Cortex of kidney (tissue), 1 donor: ENCODE results near the gene SLC27A1.
A peak's percentile ranks its signal among the peaks of the same experiment; 100 is the strongest.

Experiments used
- DNase-seq: peaks from one replicate; lab custom pipeline; 2025; lab: John Stamatoyannopoulos, UW

Gene SLC27A1

GRCh38 chr19:17470068-17470841 is at the start of gene SLC27A1:
TSS of gene SLC27A1 (plus strand) at chr19:17470524. CDS start at chr19:17470541, 17 bp downstream.
- peak; percentile 80 for DNase-seq

- DNase-seq: no peak
Measured at GRCh38 chr19:17421942-17422341, 48.4 kb upstream of the SLC27A1 start.

GRCh38 chr19:17423429-17424208 is 46.7 kb upstream of the SLC27A1 start:
- DNase-seq: no peak

GRCh38 chr19:17424743-17425365 is 45.5 kb upstream of the SLC27A1 start:
- no peak for DNase-seq

DNA sequence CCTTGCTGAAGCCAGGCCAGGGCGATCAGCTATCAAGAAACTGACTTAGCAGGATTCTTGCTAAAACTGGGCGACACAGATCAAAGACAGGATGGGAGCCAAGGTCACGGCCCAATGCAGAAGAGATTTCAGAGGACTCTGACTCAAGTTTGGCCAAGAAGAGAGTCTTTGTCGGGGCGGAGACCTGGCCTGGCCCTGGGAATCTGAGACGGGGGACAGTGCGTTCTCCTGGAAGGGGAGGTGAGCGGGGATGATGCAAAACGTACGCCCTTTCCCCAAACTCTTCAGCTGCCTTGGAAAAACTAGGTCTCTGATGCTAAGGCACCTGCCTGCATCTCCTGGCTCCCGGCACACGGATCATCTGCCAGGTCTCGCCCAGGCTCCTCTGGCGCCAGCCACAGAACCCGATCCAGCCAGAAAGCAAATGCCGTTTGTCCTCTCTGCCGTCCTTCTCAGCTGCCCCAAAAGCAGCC is 40.6 kb upstream of the SLC27A1 start:
- DNase-seq: no peak

GRCh38 chr19:17431417-17431816 is 38.9 kb upstream of the SLC27A1 start:
- DNase-seq: no peak

DNA sequence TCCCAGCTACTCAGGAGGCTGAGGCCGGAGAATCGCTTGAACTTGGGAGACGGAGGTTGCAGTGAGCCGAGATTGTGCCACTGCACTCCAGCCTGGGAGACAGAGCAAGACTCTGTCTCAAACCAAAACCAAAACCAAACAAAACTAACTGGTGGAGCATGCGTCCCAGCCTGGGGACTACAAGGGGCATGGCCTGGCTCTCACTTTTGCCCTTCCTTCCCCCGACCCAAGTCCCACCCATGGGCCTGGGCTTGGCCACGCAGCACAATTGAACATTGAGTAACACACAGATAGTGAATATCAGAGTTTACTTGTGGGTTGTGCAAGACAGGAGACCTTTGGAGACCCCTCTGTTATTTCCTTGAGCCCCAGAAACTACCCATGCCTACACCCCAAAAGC is 35.1 kb upstream of the SLC27A1 start:
- no peak for DNase-seq

- no peak for DNase-seq
Measured at GRCh38 chr19:17436094-17436873, 34.0 kb upstream of the SLC27A1 start.

DNA sequence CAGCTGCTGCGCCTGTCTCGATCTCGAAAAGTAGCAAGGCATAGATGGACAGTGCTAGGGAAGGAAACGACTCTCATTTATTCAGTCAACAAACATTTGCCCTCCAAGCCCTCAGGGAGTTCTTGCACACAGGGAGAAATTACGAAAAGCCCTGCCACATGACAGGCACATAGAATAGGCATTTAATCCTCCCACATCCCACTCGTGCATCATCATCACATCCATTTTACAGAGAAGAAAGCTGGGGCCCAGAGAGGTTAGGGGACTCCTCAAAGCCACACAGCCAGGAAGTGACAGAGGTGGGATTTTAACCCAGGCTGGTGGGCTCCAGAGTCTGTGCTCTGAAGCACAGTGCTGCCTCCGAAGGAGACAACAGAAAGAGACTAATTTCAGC is 33.5 kb upstream of the SLC27A1 start:
- no peak for DNase-seq

DNA sequence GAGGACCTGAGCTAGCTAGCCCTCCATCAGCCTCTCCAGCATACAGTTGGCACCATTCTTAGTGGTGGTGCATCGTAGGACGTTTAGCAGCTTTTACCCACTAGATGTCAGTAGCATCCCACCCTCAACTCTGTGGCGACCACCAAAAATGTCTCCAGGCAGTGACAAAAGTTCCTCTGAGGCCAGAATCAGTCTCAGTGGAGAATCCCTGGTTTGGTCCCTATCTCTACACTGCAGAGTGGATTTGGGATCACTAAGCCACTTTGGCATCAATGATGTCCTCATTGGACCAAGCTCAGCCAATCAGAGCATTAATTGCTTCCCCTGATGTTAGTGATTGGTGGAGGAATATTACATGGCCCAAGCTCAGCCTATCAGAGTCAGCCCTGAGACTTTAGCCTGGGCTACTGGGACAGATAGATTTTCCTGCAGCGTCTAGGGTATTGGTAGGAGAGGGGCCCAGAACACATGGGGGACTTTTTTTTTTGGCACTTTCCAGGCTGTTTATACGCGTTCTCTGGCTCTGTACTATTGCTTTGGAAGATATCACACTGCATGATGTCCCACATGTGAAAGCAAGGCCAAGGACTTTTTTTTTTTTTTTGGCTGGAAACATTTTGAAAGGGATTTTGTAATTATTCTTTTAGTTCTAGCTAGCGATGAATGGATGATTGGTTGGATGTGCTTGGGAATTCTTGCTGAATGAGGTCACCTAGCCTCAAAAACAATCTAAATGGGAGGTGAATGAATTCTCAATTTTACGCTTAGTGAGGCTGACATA is 28.9 kb upstream of the SLC27A1 start:
- no peak for DNase-seq

- DNase-seq: no peak
Measured at GRCh38 chr19:17445526-17446165, 24.7 kb upstream of the SLC27A1 start.

GRCh38 chr19:17447704-17448130 is 22.6 kb upstream of the SLC27A1 start:
- no peak for DNase-seq

DNA sequence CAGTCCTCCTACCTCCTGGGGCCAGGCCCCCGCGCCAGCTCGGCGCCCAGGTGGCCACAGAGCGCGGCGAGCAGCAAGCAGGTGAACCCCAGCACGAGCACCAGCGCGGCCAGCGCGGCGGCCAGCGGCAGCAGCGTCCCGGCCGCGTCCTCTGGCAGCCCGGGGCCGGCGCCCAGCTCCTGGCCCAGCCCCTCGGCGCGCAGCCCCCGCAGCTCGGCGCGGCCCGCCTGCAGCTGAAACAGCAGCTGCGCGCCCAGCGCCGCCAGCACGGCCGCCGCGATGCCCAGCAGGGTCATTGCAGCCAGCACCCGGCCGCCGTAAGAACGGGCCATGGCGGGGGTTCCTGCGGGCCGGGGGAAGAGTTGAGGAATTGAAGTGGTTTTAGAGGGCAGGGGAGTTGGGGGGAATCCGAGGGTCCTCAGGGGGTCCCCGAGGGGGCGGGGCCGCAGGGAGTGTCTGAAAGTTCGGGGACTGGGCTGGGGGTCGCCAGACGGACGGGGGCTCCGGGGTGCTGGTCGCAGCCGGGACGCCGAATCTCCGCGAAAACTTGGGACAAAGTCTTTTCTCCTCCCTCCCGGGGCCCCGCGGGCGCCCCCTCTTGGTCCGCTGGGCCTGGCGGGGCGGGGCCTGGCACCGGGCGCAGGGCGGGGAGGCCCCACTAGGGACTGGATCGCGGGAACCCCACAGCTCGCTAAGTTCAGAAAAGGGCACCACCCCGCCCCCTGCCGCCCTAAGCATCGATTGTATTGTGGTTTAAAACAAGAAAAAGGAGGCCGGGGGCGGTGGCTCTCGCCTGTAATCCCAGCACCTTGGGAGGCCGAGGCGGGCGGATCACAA is 22.0 kb upstream of the SLC27A1 start, which contains the start of gene TMEM221:
Gene TMEM221, minus strand, starts transcription at position 538 of the 837 bp plus-strand sequence. Its CDS starts 206 bp downstream, at position 332.
- no peak for DNase-seq

DNA sequence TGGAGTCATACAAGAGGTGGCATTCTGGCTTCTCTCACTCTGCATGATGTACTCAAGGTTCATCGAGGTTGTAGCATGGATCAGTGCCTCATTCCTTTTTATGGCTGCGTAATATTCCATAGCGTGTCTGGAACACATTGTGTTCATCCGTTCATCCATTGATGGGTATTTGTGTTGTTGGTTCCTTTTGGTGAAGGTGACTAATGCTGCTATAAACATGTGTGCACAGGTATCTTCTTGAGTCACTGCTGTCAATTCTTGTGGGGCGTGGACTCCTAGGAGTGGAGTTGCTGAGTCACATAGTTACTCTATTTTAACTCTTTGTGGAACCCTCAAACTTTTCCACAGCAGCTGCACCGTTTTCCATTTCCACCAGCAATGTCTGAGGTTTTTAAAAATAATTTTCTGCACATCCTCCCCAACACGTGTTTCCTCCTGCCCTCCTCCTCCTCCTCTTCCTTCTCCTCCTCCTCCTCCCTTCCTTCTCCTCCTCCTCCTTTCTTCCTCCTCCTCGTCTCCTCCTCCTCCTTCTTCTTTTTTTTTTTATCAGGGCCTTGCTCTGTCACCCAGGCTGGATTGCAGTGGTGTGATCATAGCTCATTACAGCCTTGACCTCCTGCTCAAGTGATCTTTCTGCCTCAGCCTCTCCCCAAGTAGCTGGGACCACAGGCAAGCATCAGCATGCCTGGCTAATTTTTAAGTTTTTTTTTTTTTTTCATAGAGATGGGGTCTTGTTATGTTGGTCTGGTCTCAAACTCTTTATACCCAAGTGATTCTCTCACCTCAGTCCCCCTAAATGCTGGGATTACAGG is 19.9 kb upstream of the SLC27A1 start:
- no peak for DNase-seq

DNA sequence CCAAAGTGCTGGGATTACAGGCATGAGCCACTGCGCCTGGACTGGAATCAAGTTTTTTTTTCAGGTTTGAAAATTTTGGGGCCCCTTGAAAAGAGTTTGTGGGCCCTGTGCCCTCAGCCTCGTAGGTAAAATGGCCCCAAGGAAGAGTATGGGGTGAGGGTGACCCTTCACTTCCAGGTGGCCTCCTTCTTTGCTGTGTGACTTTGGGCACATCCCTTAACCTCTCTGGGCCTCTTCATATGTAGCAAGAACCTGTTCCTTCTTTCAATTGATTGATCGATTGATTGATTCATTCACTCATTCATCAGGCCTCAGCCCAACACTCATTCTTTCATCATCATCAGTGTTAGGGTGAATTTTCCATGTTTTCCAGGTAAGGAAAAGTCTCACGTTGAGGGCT is 18.5 kb upstream of the SLC27A1 start:
- no peak for DNase-seq

- DNase-seq: no peak
Measured at GRCh38 chr19:17454576-17455071, 15.7 kb upstream of the SLC27A1 start.

GRCh38 chr19:17455308-17456123 is 14.8 kb upstream of the SLC27A1 start:
- no peak for DNase-seq

DNA sequence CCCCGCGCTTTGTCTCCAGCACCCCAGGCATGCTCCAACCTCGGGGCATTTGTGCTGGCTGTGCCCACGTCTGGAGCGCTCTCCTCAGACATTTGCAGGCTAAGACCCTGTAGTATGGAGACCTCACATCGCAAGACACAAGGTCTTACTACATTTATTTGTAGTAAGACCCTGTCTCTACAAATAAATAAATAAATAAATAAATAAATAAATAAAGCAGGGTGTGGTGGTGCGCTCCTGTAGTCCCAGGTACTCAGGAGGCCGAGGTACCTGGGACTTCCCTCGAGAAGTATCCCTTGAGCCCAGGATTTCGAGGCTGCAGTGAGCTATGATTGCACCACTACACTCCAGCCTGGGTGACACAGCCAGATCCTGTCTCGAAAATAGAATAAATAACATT is 14.2 kb upstream of the SLC27A1 start:
- DNase-seq: no peak
